PC-9 (cell line): Measurements from ENCODE around the gene OFD1. TPM values are rescaled to one million over a fixed set of nuclear protein-coding genes. Genes with fewer than 3 reads are reported as not detected.

Source experiments
- BruUV-seq: library from RNA; stranded (reverse); fragments of 400-500 nt; replicated peaks from 2 replicates; lab custom pipeline; 2021; lab: Mats Ljungman, UMichigan
- CTCF ChIA-PET: fragments of 300-600 bp; sonication (Branson Sonifier 250); formaldehyde crosslinking; loops from one replicate; lab custom pipeline; 2022; ENCODE audit warnings: antibody characterized with exemption; lab: Charles Lee
- POLR2A ChIA-PET: fragments of 300-600 bp; sonication (Branson Sonifier 250); formaldehyde crosslinking; loops from one replicate; lab custom pipeline; 2022; ENCODE audit warnings: antibody characterized with exemption; ENCODE audit not compliant: unreplicated experiment; lab: Charles Lee
- DNase-seq, 2 experiments: peaks; one replicate each; pipeline versions ENCODE4 v3.0.0 to v3.0.0-alpha.2; 2015 to 2022; ENCODE audit warnings: mixed read lengths in 1 of 2
- H2AFZ ChIP-seq: fragments of 200-600 bp; sonication (generic); 2 replicates; pipeline ENCODE4 v1.8.1; 2017; ENCODE audit warnings: antibody characterized with exemption
- H3F3A ChIP-seq: fragments of 200-600 bp; sonication (generic); 2 replicates; pipeline ENCODE4 v1.8.1; 2017; ENCODE audit warnings: antibody characterized with exemption, mild to moderate bottlenecking, low read depth; ENCODE audit not compliant: insufficient read depth
- H3K27ac ChIP-seq: fragments of 200-600 bp; sonication (generic); 2 replicates; pipeline ENCODE4 v1.6.1; 2016; ENCODE audit warnings: mixed run types
- H3K27me3 ChIP-seq: fragments of 200-600 bp; sonication (generic); 2 replicates; pipeline ENCODE4 v1.6.1; 2016; ENCODE audit warnings: low read depth, mixed run types; ENCODE audit not compliant: insufficient read depth
- H3K36me3 ChIP-seq: fragments of 200-600 bp; sonication (generic); 2 replicates; pipeline ENCODE4 v1.6.1; 2016; ENCODE audit warnings: low read depth, mixed run types
- H3K4me1 ChIP-seq: fragments of 200-600 bp; sonication (generic); replicated peaks from 2 replicates; pipeline ENCODE4 v1.6.1; 2016; ENCODE audit warnings: mixed run types; ENCODE audit not compliant: insufficient read depth
- H3K4me2 ChIP-seq: fragments of 200-600 bp; sonication (generic); 2 replicates; pipeline ENCODE4 v1.6.1; 2017; ENCODE audit warnings: mixed run types
- H3K4me3 ChIP-seq: fragments of 200-600 bp; sonication (generic); 2 replicates; pipeline ENCODE4 v1.6.1; 2016; ENCODE audit warnings: mixed run types
- H3K79me2 ChIP-seq: fragments of 200-600 bp; sonication (generic); 2 replicates; pipeline ENCODE4 v1.6.1; 2017; ENCODE audit warnings: low read depth, mixed run types
- H3K9me2 ChIP-seq: fragments of 200-600 bp; sonication (generic); 2 replicates; pipeline ENCODE4 v1.8.1; 2017; ENCODE audit warnings: mild to moderate bottlenecking; ENCODE audit not compliant: insufficient read depth
- H3K9me3 ChIP-seq: fragments of 200-600 bp; sonication (generic); 2 replicates; pipeline ENCODE4 v1.8.1; 2016; ENCODE audit warnings: low read depth; ENCODE audit not compliant: insufficient read depth
- H4K20me1 ChIP-seq: fragments of 200-600 bp; sonication (generic); 2 replicates; pipeline ENCODE4 v1.8.1; 2017; ENCODE audit not compliant: insufficient read depth
- CTCF ChIP-seq: fragments of 200-600 bp; sonication (generic); conservative IDR thresholded peaks from 2 replicates; pipeline ENCODE4 v1.6.1; 2017; ENCODE audit warnings: mixed run types, antibody characterized with exemption, mild to moderate bottlenecking, moderate library complexity
- EZH2 ChIP-seq: fragments of 200-600 bp; sonication (generic); IDR thresholded peaks from 2 replicates; pipeline ENCODE4 v1.8.0; 2017; ENCODE audit warnings: antibody characterized with exemption, low read depth
- intact Hi-C: fragments of 100-400 bp; cut with micrococcal nuclease; formaldehyde crosslinking; loops from one replicate; pipeline ENCODE4 v1.10.0; 2022; ENCODE audit not compliant: unreplicated experiment
- total RNA-seq: library from RNA; stranded (reverse); gene quantifications from 2 replicates; pipeline ENCODE4 v1.2.3, GENCODE V29; 2021

OFD1 gene
- total RNA-seq, 1 experiment from 2014 or later: 31.6 TPM

GRCh38 chrX:13761606-13762414, 27.3 kb downstream of the OFD1 start:
- DNase-seq: no peak
- Histone ChIP-seq H3K27ac (no peak overlapping the region), H3K4me1 (no peaks in the 10 kb centered on the region), H3K9me2 (no peaks in the 10 kb centered on the region), H2AFZ (no peak overlapping the region), H3K4me2 (no peak overlapping the region), H3F3A (no peaks in the 10 kb centered on the region), H3K9me3 (no peaks in the 10 kb centered on the region), H3K4me3 (no peak overlapping the region), H4K20me1 (no peaks in the 10 kb centered on the region), H3K27me3 (no peaks in the 10 kb centered on the region), H3K36me3 (peaks cover 18% of the 10 kb centered on the region), H3K79me2 (no peaks in the 10 kb centered on the region)
- ChIA-PET CTCF (no interaction called here), POLR2A (no interaction called here)
- intact Hi-C loops: no loop called here
- BruUV-seq: no TSS peak
- TF ChIP-seq EZH2 (no peak), CTCF (no peak)

- BruUV-seq: no TSS peak
- POLR2A ChIA-PET: no interaction called here
- H3K4me2 ChIP-seq: no peak overlapping the region
- TF ChIP-seq CTCF (no peak), EZH2 (no peak)
- H3K4me1 ChIP-seq: no peaks in the 10 kb centered on the region
- H3K9me2 ChIP-seq: no peaks in the 10 kb centered on the region
- H3K9me3 ChIP-seq: no peaks in the 10 kb centered on the region
- no peak overlapping the region for H3K4me3 ChIP-seq
- H3K27ac ChIP-seq: no peak overlapping the region
- H4K20me1 ChIP-seq: no peaks in the 10 kb centered on the region
- no peak for DNase-seq
- peaks cover 10% of the 10 kb centered on the region; the same call in 1 of the 2 replicates for H3K36me3 ChIP-seq
- no peaks in the 10 kb centered on the region for H3K79me2 ChIP-seq
- no peaks in the 10 kb centered on the region for H3F3A ChIP-seq
- H2AFZ ChIP-seq: no peak overlapping the region
- CTCF ChIA-PET: no interaction called here
- intact Hi-C loops: no loop called here
- H3K27me3 ChIP-seq: no peaks in the 10 kb centered on the region
Observed at GRCh38 chrX:13763489-13763888, 28.9 kb downstream of the OFD1 start.

- peaks cover 15% of the 10 kb centered on the region; the same call in 1 of the 2 replicates for H3K36me3 ChIP-seq
- no peak for DNase-seq
- ChIA-PET POLR2A (no interaction called here), CTCF (no interaction called here)
- H3K27ac ChIP-seq: no peak overlapping the region
- H3K9me3 ChIP-seq: no peaks in the 10 kb centered on the region
- no peak overlapping the region for H3K4me2 ChIP-seq
- H3K4me3 ChIP-seq: no peak overlapping the region
- no peaks in the 10 kb centered on the region for H3K79me2 ChIP-seq
- no peaks in the 10 kb centered on the region for H3K4me1 ChIP-seq
- no peak overlapping the region for H2AFZ ChIP-seq
- no peaks in the 10 kb centered on the region for H3F3A ChIP-seq
- H3K9me2 ChIP-seq: no peaks in the 10 kb centered on the region
- no peaks in the 10 kb centered on the region for H3K27me3 ChIP-seq
- intact Hi-C loops: no loop called here
- no peaks in the 10 kb centered on the region for H4K20me1 ChIP-seq
- TF ChIP-seq CTCF: no peak
- no peak for TF ChIP-seq EZH2
- no TSS peak for BruUV-seq
Observed at GRCh38 chrX:13764281-13764680, 29.7 kb downstream of the OFD1 start.
